Hematopoietic multipotent progenitor cell treated with erythropoietin and hydrocortisone succinate and interleukin-3 and kit ligand, for 6 days (in vitro differentiated cells): Measurements from ENCODE around the gene DNAAF9.

Source experiments
- DNase-seq: peaks from one replicate; pipeline ENCODE4 v3.0.0-alpha.2; 2015

The DNAAF9 gene

GRCh38 chr20:3409417-3409816 lies 1.9 kb upstream of the DNAAF9 start:
- no peak for DNase-seq

DNA sequence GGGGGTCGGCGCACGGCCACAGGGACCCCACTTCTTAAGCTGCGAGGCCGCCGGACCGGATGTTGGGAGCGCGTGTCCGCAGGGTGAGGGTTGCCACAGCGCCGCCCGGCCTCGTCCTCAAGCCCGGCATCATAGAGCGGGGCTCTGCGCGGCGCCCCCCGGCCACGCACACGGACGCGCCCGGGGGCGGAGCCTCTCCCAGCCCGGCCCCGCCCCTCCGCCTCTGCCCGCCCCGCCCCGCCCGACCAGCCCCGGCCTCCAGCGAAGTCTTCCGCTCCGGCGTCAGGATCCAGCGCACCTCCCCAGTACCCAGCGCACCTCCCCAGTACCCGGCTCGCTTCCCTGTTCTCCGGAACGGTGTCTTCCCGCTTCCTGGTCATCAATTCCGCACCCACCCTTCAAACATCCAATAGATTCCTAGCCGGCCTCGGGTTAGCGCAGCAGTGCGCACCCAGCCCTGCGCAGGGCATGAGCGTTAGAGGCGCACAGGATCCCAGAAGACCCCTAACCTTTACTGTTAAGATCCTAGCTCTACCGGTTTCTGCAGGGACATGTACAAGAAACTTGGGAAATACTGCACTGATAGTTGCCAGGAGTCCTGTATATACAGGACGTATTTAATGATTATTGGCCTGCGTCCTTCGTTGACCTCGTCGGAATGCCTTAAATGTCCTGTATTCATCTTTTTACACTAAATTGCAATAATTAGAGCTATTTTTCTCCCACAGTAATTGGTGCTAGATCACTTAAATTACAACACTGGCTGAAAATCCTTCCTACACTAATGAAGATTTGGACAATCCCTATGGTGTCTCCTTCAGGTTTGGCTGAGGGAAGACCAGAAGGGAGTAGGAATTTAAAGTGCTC lies 535 bp upstream of the DNAAF9 start:
- peak; percentile 83 for DNase-seq

- peak; percentile 42 for DNase-seq
Observed at GRCh38 chr20:3406481-3407039, 909 bp downstream of the DNAAF9 start.

- DNase-seq: no peak
Observed at GRCh38 chr20:3405696-3406358, 1.6 kb downstream of the DNAAF9 start.

GRCh38 chr20:3405139-3405538 lies 2.3 kb downstream of the DNAAF9 start:
- DNase-seq: no peak

DNA sequence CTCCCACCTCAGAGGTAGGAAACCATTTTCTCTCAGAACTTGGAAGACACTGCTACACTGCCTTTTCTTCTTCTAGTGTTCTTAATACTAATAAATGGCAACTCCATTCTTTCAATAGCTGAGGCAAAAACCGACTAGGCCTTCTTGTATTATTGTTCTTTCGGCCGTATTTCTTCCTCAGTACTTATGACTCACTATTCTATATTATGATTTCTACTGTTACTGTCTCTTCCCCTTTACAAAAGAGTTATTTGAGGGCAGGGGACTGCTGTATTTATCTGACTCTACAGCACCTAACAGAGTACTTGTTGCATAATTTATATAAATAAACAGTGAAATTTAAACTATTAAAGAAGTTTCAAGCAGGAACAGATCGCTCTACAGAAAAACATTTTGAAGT lies 3.1 kb downstream of the DNAAF9 start:
- no peak for DNase-seq

- DNase-seq: no peak
Observed at GRCh38 chr20:3403741-3404140, 3.7 kb downstream of the DNAAF9 start.

- no peak for DNase-seq
Observed at GRCh38 chr20:3402453-3402852, 5.0 kb downstream of the DNAAF9 start.

DNA sequence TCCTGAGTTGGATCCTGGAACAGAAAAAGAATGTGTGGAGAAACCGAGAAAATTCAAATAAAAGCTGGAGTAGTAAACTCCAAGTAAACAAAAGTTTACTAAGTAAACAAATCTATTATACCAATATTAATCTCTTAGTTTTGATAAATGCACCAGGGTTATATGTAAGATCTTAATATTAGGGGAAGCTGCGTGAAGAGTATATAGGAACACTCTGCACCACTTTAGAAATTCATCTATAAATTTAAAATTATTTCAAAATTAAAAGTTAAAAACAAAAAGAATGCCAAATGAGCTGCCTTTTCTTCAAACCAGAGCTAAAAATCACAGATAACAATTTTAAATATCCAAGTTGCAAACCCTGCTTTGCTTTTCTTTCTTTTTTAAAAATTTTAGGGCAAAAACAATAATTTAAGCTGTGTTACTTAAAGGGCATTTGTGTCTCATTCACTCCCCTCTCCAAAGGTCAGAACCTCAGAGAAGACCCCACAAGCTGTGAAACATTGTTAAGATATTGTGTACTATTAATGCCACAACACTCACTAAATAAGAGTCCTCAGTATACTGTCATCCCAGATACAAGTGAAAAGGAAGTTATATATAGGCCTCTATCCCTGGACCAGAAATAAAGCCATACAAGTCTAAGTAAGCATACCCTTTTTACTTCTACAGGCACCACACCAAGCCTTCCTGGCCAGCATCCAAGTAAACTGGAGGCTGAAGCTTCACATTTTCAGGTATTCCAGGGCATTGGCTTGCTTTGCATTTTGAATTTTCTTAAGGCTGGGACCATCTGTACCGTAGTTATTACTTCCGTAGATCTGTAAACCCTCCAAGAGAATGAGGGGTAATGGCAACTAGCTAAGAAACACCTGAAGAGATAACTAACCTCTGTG lies 7.0 kb downstream of the DNAAF9 start:
- no peak for DNase-seq

- no peak for DNase-seq
Observed at GRCh38 chr20:3398681-3399252, 8.7 kb downstream of the DNAAF9 start.

- no peak for DNase-seq
Observed at GRCh38 chr20:3396492-3396891, 11.0 kb downstream of the DNAAF9 start.

DNA sequence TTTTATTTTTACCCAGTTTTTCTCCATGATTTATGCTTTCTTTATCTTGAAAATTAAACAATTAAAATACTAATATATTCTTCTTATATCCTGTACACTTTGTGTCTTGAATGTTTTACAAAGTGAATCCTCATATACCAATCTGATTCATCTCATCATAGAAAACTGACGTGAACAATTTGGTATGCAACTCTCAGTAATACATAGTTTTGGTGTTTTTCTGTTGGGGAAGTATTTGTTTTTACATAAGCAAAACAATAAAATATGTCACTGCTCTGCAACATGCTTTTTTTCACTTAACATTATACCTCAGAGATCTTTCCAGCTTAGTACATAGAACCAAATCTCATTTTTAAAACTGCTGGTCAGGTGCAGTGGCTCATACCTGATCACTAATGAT lies 14.7 kb downstream of the DNAAF9 start:
- no peak for DNase-seq

GRCh38 chr20:3390759-3391425 lies 16.6 kb downstream of the DNAAF9 start:
- DNase-seq: no peak

- DNase-seq: no peak
Observed at GRCh38 chr20:3383878-3384495, 23.5 kb downstream of the DNAAF9 start.

- DNase-seq: no peak
Observed at GRCh38 chr20:3382836-3383235, 24.6 kb downstream of the DNAAF9 start.

DNA sequence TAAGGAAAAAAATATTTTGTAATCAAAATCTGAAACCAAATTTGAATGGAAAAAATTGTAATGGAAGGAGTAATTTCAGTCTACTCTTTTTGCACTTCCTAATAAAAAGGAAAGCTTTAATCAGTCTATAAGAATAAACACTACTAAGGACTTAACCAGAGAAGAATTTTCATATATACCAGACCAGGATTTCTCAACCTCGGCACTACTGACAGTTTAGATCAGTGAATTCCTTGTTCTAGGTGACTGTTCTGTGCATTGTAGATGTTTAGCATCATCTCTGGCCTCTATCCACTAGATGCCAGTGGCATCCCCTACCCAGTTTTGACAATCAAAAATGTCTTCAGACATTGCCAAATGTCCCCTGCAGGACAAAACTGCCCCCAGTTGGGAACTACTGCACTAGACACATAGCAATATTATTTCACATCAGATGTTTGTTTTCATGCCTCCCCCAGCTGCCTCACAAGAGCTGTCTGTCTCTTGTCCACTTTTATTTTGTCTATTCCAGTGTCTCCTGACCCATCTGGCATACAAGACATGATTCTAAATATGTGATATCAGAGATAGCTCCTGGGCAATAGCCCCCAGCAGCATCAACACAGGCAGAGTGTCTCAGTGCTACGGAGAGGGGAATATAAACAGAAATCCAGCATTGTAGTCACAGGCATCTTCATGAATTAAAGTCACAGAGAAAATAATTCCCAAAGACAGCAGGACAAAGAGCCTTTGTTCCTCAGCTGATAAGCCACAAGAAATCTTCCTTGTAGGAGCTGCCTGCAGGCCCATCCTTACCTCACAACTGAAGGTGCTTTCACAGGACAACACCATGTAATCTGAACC lies 27.0 kb downstream of the DNAAF9 start:
- DNase-seq: no peak

- DNase-seq: no peak
Observed at GRCh38 chr20:3378138-3378537, 29.3 kb downstream of the DNAAF9 start.

GRCh38 chr20:3377644-3378043 lies 29.8 kb downstream of the DNAAF9 start:
- DNase-seq: no peak

GRCh38 chr20:3374296-3374695 lies 33.2 kb downstream of the DNAAF9 start:
- no peak for DNase-seq

DNA sequence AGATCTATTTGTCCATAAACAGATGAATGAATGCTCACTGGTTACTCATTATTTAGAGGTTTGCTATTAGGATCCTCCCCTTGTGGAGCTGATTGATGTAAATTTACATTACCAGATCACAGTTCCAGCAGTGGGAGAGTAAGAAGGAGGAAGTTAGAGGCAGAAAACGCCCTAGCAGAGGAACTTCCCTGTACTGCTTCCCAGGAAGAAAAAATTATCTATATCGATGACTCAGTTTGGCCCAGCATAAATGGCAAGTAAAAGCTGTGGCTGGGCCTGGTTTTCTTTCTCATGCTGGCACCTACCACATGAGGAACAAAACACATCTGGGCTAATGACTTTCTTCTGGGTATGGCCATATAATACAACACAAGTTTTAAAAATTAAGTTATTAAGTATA lies 35.7 kb downstream of the DNAAF9 start:
- DNase-seq: no peak

GRCh38 chr20:3367089-3367488 lies 40.4 kb downstream of the DNAAF9 start:
- no peak for DNase-seq
